ENCODE data around the gene ARRDC3. TPM values are rescaled to one million over a fixed set of nuclear protein-coding genes. Genes with fewer than 3 reads are reported as not detected.

The ARRDC3 gene
- total and polyA plus RNA-seq, 8 donors: 7.3 to 79.6 (median 16.4) TPM

DNA sequence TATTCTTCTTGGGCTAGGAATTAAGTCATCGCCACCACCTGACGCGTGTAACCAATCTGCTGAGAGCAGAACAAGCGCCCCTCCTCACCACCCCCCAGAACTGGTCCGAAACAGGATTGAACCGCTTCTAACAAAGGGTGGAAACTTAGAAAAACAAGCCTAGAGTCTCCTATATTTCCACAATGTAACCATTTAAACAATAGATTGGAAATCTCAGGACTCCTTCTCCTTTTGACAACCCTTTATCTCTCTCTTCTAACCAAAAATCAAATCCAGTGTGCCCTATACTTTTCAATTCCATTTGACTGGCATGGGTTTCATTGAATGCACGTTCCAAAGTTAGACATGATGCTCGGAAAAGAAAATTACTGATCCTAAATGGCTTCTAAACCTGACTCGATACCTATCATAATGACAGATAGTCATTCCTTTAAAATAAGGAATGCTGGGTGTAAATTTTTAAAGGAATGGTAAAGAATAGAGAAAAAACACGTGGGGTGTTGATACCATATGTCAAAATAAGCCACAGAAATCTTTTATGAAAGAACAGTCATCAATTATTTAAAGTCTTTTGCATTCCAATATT, 1.2 kb downstream of the ARRDC3 start:
- peak overlapping the region; percentile 57 to 80 (median 58) for H3K4me3 ChIP-seq
- intact Hi-C loops (cut with DNase I): loop anchor here in 2 of 3 donors (5.0 to 10.0 kb wide), 4 partner anchors 100 to 517 kb away; no protein-coding TSS in a partner anchor
- H3K9me3 ChIP-seq: no peaks in the 10 kb centered on the region
- WGBS, 2 donors: 0% methylated on average over 10 of the region's 10 CpGs
- peak; percentile 93 for FAIRE-seq
- TF ChIP-seq, protein P1, sequence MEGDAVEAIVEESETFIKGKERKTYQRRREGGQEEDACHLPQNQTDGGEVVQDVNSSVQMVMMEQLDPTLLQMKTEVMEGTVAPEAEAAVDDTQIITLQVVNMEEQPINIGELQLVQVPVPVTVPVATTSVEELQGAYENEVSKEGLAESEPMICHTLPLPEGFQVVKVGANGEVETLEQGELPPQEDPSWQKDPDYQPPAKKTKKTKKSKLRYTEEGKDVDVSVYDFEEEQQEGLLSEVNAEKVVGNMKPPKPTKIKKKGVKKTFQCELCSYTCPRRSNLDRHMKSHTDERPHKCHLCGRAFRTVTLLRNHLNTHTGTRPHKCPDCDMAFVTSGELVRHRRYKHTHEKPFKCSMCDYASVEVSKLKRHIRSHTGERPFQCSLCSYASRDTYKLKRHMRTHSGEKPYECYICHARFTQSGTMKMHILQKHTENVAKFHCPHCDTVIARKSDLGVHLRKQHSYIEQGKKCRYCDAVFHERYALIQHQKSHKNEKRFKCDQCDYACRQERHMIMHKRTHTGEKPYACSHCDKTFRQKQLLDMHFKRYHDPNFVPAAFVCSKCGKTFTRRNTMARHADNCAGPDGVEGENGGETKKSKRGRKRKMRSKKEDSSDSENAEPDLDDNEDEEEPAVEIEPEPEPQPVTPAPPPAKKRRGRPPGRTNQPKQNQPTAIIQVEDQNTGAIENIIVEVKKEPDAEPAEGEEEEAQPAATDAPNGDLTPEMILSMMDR (IDR thresholded peaks at IDR 0.05): no peak
- H3K27ac ChIP-seq: peak overlapping the region; percentile 97 to 100 (median 99)
- ATAC-seq: peak; percentile 38 to 61 (median 54)
- DNase-seq: peak; percentile 64 to 92 (median 75)
- H3K27me3 ChIP-seq: no peaks in the 10 kb centered on the region
- H3K36me3 ChIP-seq: peaks cover 0 to 7% (median 0%) of the 10 kb centered on the region in 3 donors
- H3K4me1 ChIP-seq: peaks cover 12 to 23% (median 19%) of the 10 kb centered on the region in 3 donors

DNA sequence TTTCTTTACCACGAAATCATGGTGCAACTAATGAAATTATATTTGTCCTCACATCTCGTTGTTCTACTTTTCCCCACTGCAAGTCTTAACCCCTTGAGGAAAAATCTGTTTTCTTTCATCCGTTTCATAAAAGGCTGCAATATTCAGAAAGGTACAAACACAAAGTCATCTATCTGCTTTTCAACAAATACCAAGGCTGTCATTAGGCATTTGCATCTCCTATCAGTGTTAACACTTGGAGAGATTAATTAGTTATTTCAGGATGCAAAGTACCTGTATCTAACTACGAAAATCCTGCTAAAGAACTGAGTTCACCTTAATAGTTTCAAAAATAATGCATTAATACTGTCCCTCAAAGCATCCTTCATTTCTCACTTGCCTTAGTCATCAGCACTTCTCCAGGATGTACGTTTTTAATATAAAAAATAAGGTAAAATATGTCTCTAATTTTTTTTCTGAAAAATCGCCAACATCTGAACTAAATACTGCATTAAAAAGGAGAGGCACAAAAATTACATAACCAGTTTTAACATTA, 1.8 kb downstream of the ARRDC3 start:
- Histone ChIP-seq H3K36me3 (peaks cover 0 to 8% (median 0%) of the 10 kb centered on the region in 3 donors), H3K9me3 (no peaks in the 10 kb centered on the region), H3K27ac (peak overlapping the region; percentile 97 to 100 (median 99)), H3K4me3 (peak overlapping the region; percentile 57 to 80 (median 58)), H3K4me1 (peaks cover 12 to 26% (median 25%) of the 10 kb centered on the region in 3 donors), H3K27me3 (no peaks in the 10 kb centered on the region)
- ATAC-seq (no peak), DNase-seq (no peak), FAIRE-seq (no peak)
- intact Hi-C loops (cut with DNase I): loop anchor here in 2 of 3 donors (5.0 to 10.0 kb wide), 4 partner anchors 99 to 517 kb away; no protein-coding TSS in a partner anchor
- 0 to 1% methylated on average over 6 of the region's 6 CpGs for WGBS, 2 donors
- TF ChIP-seq, protein P1 (IDR thresholded peaks at IDR 0.05): no peak

DNA sequence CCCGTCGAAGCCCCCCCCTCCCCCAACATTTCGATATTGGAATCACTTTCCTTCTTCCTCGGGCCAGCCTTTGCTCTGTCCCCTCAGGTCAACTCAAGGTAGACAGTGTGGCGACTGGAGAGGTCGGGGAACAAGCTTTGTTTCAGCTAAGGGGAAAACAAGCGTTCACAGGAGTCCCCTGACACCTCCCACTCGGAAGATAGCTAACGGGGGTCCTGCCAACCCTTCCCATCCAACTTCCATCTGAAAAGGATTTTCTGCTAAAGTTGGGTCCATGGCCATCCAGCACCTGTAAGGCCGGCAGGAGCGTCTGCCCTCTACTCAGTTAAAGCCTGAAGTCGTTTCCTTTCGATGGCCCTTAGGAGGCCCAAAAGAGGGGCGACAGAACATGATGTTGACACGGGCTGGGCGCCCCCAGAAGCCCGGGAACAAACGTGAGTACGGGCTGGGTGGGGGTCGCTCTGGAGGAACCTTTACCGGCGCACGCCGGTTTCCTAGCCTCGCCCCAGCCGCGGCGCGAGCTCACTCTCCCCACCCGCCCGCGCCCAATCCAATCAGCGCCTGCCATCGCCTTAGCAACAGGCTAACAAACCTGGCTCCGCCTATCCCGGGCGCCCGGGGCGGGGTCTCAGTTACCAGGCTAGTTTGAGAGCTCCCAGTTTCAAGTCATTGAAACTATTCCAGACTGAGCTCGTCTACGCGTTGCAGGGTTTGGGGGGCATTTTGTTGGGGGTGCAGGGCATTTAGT, 2.5 kb downstream of the ARRDC3 start:
- H3K4me1 ChIP-seq: peaks cover 12 to 32% (median 31%) of the 10 kb centered on the region in 3 donors
- 0% methylated on average over 41 to 42 of the region's 42 CpGs for WGBS, 2 donors
- no peaks in the 10 kb centered on the region for H3K27me3 ChIP-seq
- H3K4me3 ChIP-seq: peak overlapping the region; percentile 57 to 80 (median 58)
- TF ChIP-seq, protein P1 (IDR thresholded peaks at IDR 0.05): no peak
- DNase-seq: peak; percentile 97 to 98 (median 98)
- ATAC-seq: peak; percentile 74 to 80 (median 78)
- peak overlapping the region; percentile 97 to 100 (median 99) for H3K27ac ChIP-seq
- FAIRE-seq: no peak
- H3K9me3 ChIP-seq: no peaks in the 10 kb centered on the region
- intact Hi-C loops (cut with DNase I): loop anchor here in 2 of 3 donors (5.0 to 10.0 kb wide), 4 partner anchors 98 to 516 kb away; no protein-coding TSS in a partner anchor
- H3K36me3 ChIP-seq: peaks cover 0 to 15% (median 0%) of the 10 kb centered on the region in 3 donors

DNA sequence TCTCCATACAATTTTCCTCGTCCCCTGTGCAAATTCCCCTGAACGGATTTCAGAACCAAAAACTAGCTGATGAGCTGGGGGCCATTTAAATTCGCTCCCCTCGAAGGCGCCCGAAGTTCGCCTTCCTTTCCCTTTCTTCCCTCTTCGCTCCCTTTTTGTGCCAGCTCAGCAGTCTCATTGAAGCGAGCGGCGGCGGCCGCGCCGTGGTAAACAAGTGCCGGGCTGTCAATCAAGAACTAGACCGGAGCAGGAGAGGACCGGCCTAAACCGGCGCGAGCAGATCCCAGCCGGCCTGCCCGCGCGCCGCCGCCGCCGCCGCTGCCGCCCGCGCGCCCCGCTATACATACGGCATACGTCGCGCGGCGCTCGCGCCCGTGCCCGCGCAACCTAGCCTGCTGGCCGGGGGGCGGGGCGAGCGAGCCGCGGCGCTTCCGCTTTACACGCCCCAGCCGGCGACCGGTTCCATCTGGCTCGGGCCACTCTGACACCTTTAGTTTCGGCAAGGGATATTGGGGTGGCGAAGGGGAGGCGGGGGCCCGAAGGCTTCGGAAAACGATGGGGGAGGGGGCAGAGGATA, 3.1 kb downstream of the ARRDC3 start:
- H3K36me3 ChIP-seq: peaks cover 0 to 21% (median 0%) of the 10 kb centered on the region in 3 donors
- WGBS, 2 donors: 0 to 1% methylated on average over 61 to 65 of the region's 65 CpGs

More for the DNA sequence above, 3.1 kb downstream of the ARRDC3 start:
- no peak for FAIRE-seq
- TF ChIP-seq, protein P1 (IDR thresholded peaks at IDR 0.05): no peak
- DNase-seq: peak; percentile 91 to 97 (median 96)
- intact Hi-C loops (cut with DNase I): loop anchor here in 2 of 3 donors (5.0 to 10.0 kb wide), 4 partner anchors 98 to 515 kb away; no protein-coding TSS in a partner anchor
- H3K27ac ChIP-seq: peak overlapping the region; percentile 97 to 100 (median 99)
- H3K9me3 ChIP-seq: no peaks in the 10 kb centered on the region
- no peaks in the 10 kb centered on the region for H3K27me3 ChIP-seq
- H3K4me3 ChIP-seq: peak overlapping the region; percentile 40 to 80 (median 58)
- peaks cover 12 to 37% (median 36%) of the 10 kb centered on the region in 3 donors for H3K4me1 ChIP-seq
- peak; percentile 66 to 76 (median 70) for ATAC-seq
